GM15510 (cell line): ENCODE results near the gene SLC9B2.

Source experiments
- POLR2A ChIP-seq: IDR thresholded peaks from 3 replicates; pipeline ENCODE4 v1.6.1; 2011; ENCODE audit warnings: borderline replicate concordance; ENCODE audit not compliant: insufficient read length; ENCODE audit errors: extremely low read depth

The SLC9B2 gene

GRCh38 chr4:103052145-103052544 is 24.4 kb downstream of the SLC9B2 start:
- TF ChIP-seq POLR2A, result no peak

- no peak for TF ChIP-seq POLR2A
These were observed 25.7 kb downstream of the SLC9B2 start for GRCh38 chr4:103050736-103051436.

- TF ChIP-seq POLR2A, result no peak
These were observed 29.9 kb downstream of the SLC9B2 start for GRCh38 chr4:103046416-103047290.

- TF ChIP-seq POLR2A, result no peak
These were observed 32.4 kb downstream of the SLC9B2 start for GRCh38 chr4:103044183-103044582.

GRCh38 chr4:103036169-103036568 is 40.4 kb downstream of the SLC9B2 start:
- TF ChIP-seq POLR2A, result no peak

- no peak for TF ChIP-seq POLR2A
These were observed 44.0 kb downstream of the SLC9B2 start for GRCh38 chr4:103032574-103032973.

- TF ChIP-seq POLR2A, result no peak
These were observed 45.8 kb downstream of the SLC9B2 start for GRCh38 chr4:103030791-103031190.

- TF ChIP-seq POLR2A, result no peak
These were observed 47.3 kb downstream of the SLC9B2 start for GRCh38 chr4:103029300-103029699.

- no peak for TF ChIP-seq POLR2A
These were observed 49.7 kb downstream of the SLC9B2 start for GRCh38 chr4:103026868-103027267.

GRCh38 chr4:103024996-103025395 is 51.6 kb downstream of the SLC9B2 start:
- no peak for TF ChIP-seq POLR2A

- no peak for TF ChIP-seq POLR2A
These were observed 55.4 kb downstream of the SLC9B2 start for GRCh38 chr4:103021120-103021519.

- peak; percentile 89 for TF ChIP-seq POLR2A
These were observed 57.0 kb downstream of the SLC9B2 start, which contains the start of gene SLC9B1 for GRCh38 chr4:103019308-103020124. Gene SLC9B1, minus strand, starts transcription at chr4:103019705. Its CDS starts 27,994 bp downstream, at chr4:102991711.

GRCh38 chr4:103018391-103019307 is 57.9 kb downstream of the SLC9B2 start:
- no peak for TF ChIP-seq POLR2A

GRCh38 chr4:103012551-103012950 is 64.0 kb downstream of the SLC9B2 start:
- no peak for TF ChIP-seq POLR2A
